ENCODE data around the gene TMEM92. TPM values are rescaled to one million over a fixed set of nuclear protein-coding genes. Genes with fewer than 3 reads are reported as not detected.

TMEM92 gene
- total and polyA plus RNA-seq, 4 donors = 0.94 to 12.4 (median 1.4) TPM; not detected in 1

GRCh38 chr17:50265690-50266315 is 8.5 kb upstream of the TMEM92 start:
- H3K27ac ChIP-seq (ENCODE audit: low read depth in 1 of 2, low read length in 2 of 2) = no peak overlapping the region
- no peaks in the 10 kb centered on the region for H3K36me3 ChIP-seq (ENCODE audit: control insufficient read depth in 1 of 2, insufficient read depth in 2 of 2, low read length in 1 of 2)
- intact Hi-C loops (cut with DNase I) = no loop called here
- ATAC-seq (ENCODE audit: low FRiP score) (no peak), DNase-seq (peak in 1 of 2 donors; percentile 45)
- no peaks in the 10 kb centered on the region for H3K9me3 ChIP-seq (ENCODE audit: control insufficient read depth, low read length)
- peaks cover 0 to 3% of the 10 kb centered on the region in 2 donors for H3K4me1 ChIP-seq (ENCODE audit: control insufficient read depth in 1 of 2, insufficient read depth in 2 of 2, low read length in 2 of 2)
- H3K27me3 ChIP-seq (ENCODE audit: control insufficient read depth in 1 of 2, insufficient read depth in 2 of 2, low read length in 1 of 2) = no peaks in the 10 kb centered on the region
- 55 to 56% methylated on average over 10 of the region's 10 CpGs for WGBS, 2 donors
- H3K4me3 ChIP-seq (ENCODE audit: low read length in 2 of 2) = no peak overlapping the region

- Histone ChIP-seq H3K4me1 (ENCODE audit: control insufficient read depth in 1 of 2, insufficient read depth in 2 of 2, low read length in 2 of 2) (peaks cover 0 to 3% of the 10 kb centered on the region in 2 donors), H3K9me3 (ENCODE audit: control insufficient read depth, low read length) (no peaks in the 10 kb centered on the region), H3K36me3 (ENCODE audit: control insufficient read depth in 1 of 2, insufficient read depth in 2 of 2, low read length in 1 of 2) (no peaks in the 10 kb centered on the region), H3K27ac (ENCODE audit: low read depth in 1 of 2, low read length in 2 of 2) (no peak overlapping the region), H3K27me3 (ENCODE audit: control insufficient read depth in 1 of 2, insufficient read depth in 2 of 2, low read length in 1 of 2) (no peaks in the 10 kb centered on the region), H3K4me3 (ENCODE audit: low read length in 2 of 2) (no peak overlapping the region)
- intact Hi-C loops (cut with DNase I) = loop anchor here in 1 of 2 donors (1.0 kb wide), 1 partner anchor 66 kb away; no protein-coding TSS in a partner anchor
- ATAC-seq (ENCODE audit: low FRiP score) (peak; percentile 69), DNase-seq (peak; percentile 87 to 88)
- WGBS, 2 donors = 7 to 8% methylated on average over 13 of the region's 13 CpGs
Observed at GRCh38 chr17:50266384-50267073, 7.7 kb upstream of the TMEM92 start.

- no peaks in the 10 kb centered on the region for H3K27me3 ChIP-seq (ENCODE audit: control insufficient read depth in 1 of 2, insufficient read depth in 2 of 2, low read length in 1 of 2)
- H3K4me1 ChIP-seq (ENCODE audit: control insufficient read depth in 1 of 2, insufficient read depth in 2 of 2, low read length in 2 of 2) = peaks cover 0 to 3% of the 10 kb centered on the region in 2 donors
- H3K27ac ChIP-seq (ENCODE audit: low read depth in 1 of 2, low read length in 2 of 2) = no peak overlapping the region
- no peaks in the 10 kb centered on the region for H3K36me3 ChIP-seq (ENCODE audit: control insufficient read depth in 1 of 2, insufficient read depth in 2 of 2, low read length in 1 of 2)
- no peaks in the 10 kb centered on the region for H3K9me3 ChIP-seq (ENCODE audit: control insufficient read depth, low read length)
- ATAC-seq (ENCODE audit: low FRiP score) (no peak), DNase-seq (peak; percentile 53 to 60)
- intact Hi-C loops (cut with DNase I) = loop anchor here in 1 of 2 donors (1.0 kb wide), 1 partner anchor 67 kb away; no protein-coding TSS in a partner anchor
- 36 to 39% methylated on average over 9 to 10 of the region's 10 CpGs for WGBS, 2 donors
- H3K4me3 ChIP-seq (ENCODE audit: low read length in 2 of 2) = no peak overlapping the region
Observed at GRCh38 chr17:50267074-50267841, 7.0 kb upstream of the TMEM92 start.

GRCh38 chr17:50268026-50268425 is 6.2 kb upstream of the TMEM92 start:
- ATAC-seq (ENCODE audit: low FRiP score) = no peak
- Histone ChIP-seq H3K36me3 (ENCODE audit: control insufficient read depth in 1 of 2, insufficient read depth in 2 of 2, low read length in 1 of 2) (no peaks in the 10 kb centered on the region), H3K4me1 (ENCODE audit: control insufficient read depth in 1 of 2, insufficient read depth in 2 of 2, low read length in 2 of 2) (peaks cover 0 to 3% of the 10 kb centered on the region in 2 donors), H3K4me3 (ENCODE audit: low read length in 2 of 2) (no peak overlapping the region), H3K27me3 (ENCODE audit: control insufficient read depth in 1 of 2, insufficient read depth in 2 of 2, low read length in 1 of 2) (no peaks in the 10 kb centered on the region), H3K27ac (ENCODE audit: low read depth in 1 of 2, low read length in 2 of 2) (no peak overlapping the region), H3K9me3 (ENCODE audit: control insufficient read depth, low read length) (no peaks in the 10 kb centered on the region)
- WGBS, 2 donors = 71 to 74% methylated on average over 5 of the region's 5 CpGs
- DNase-seq = peak in 1 of 2 donors; percentile 10
- intact Hi-C loops (cut with DNase I) = no loop called here

DNA sequence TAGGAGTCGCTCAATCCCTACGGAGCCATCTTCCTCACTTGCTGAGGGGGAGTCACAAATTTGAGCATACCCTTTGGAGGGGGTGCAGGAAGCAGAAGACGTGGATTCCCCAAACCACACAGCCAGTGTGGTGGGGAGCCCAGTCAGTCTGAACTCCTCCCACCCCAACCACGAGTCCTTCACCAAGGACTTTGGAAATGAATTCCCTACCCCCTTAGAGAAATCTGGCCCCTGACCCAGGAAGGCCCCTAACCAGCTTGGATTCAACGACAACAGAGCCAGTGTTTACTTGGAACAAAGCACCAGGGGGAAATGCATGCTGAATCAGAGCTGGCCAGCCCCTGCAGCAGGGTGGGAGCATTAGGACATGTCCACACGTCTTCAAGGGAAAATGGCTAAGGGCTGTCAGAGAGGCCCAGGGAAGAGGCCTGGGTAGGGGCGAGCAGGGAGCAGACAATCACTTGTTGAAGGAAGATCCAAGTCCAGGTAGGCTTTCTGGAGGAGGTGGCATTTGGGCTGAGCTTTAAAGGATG is 5.5 kb upstream of the TMEM92 start:
- ATAC-seq (ENCODE audit: low FRiP score) = no peak
- 59 to 69% methylated on average over 7 of the region's 7 CpGs for WGBS, 2 donors
- Histone ChIP-seq H3K27me3 (ENCODE audit: control insufficient read depth in 1 of 2, insufficient read depth in 2 of 2, low read length in 1 of 2) (no peaks in the 10 kb centered on the region), H3K9me3 (ENCODE audit: control insufficient read depth, low read length) (no peaks in the 10 kb centered on the region), H3K4me3 (ENCODE audit: low read length in 2 of 2) (no peak overlapping the region), H3K27ac (ENCODE audit: low read depth in 1 of 2, low read length in 2 of 2) (no peak overlapping the region), H3K36me3 (ENCODE audit: control insufficient read depth in 1 of 2, insufficient read depth in 2 of 2, low read length in 1 of 2) (no peaks in the 10 kb centered on the region), H3K4me1 (ENCODE audit: control insufficient read depth in 1 of 2, insufficient read depth in 2 of 2, low read length in 2 of 2) (peaks cover 0 to 3% of the 10 kb centered on the region in 2 donors)
- intact Hi-C loops (cut with DNase I) = no loop called here
- DNase-seq = peak; percentile 25 to 45

GRCh38 chr17:50269477-50270434 is 4.5 kb upstream of the TMEM92 start:
- WGBS, 2 donors = 63 to 68% methylated on average over 16 of the region's 16 CpGs
- ATAC-seq (ENCODE audit: low FRiP score) (peak; percentile 70), DNase-seq (peak; percentile 79 to 89)
- H3K36me3 ChIP-seq (ENCODE audit: control insufficient read depth in 1 of 2, insufficient read depth in 2 of 2, low read length in 1 of 2) = no peaks in the 10 kb centered on the region
- no peaks in the 10 kb centered on the region for H3K9me3 ChIP-seq (ENCODE audit: control insufficient read depth, low read length)
- H3K27ac ChIP-seq (ENCODE audit: low read depth in 1 of 2, low read length in 2 of 2) = no peak overlapping the region
- H3K27me3 ChIP-seq (ENCODE audit: control insufficient read depth in 1 of 2, insufficient read depth in 2 of 2, low read length in 1 of 2) = no peaks in the 10 kb centered on the region
- intact Hi-C loops (cut with DNase I) = no loop called here
- H3K4me1 ChIP-seq (ENCODE audit: control insufficient read depth in 1 of 2, insufficient read depth in 2 of 2, low read length in 2 of 2) = peaks cover 0 to 3% of the 10 kb centered on the region in 2 donors
- H3K4me3 ChIP-seq (ENCODE audit: low read length in 2 of 2) = no peak overlapping the region

- ATAC-seq (ENCODE audit: low FRiP score) = peak; percentile 0
- H3K27me3 ChIP-seq (ENCODE audit: control insufficient read depth in 1 of 2, insufficient read depth in 2 of 2, low read length in 1 of 2) = no peaks in the 10 kb centered on the region
- 64 to 73% methylated on average over 21 of the region's 21 CpGs for WGBS, 2 donors
- no peak overlapping the region for H3K27ac ChIP-seq (ENCODE audit: low read depth in 1 of 2, low read length in 2 of 2)
- peaks cover 0 to 3% of the 10 kb centered on the region in 2 donors for H3K4me1 ChIP-seq (ENCODE audit: control insufficient read depth in 1 of 2, insufficient read depth in 2 of 2, low read length in 2 of 2)
- H3K36me3 ChIP-seq (ENCODE audit: control insufficient read depth in 1 of 2, insufficient read depth in 2 of 2, low read length in 1 of 2) = no peaks in the 10 kb centered on the region
- no peaks in the 10 kb centered on the region for H3K9me3 ChIP-seq (ENCODE audit: control insufficient read depth, low read length)
- peak in 1 of 2 donors; percentile 57 for DNase-seq
- intact Hi-C loops (cut with DNase I) = no loop called here
- no peak overlapping the region for H3K4me3 ChIP-seq (ENCODE audit: low read length in 2 of 2)
Observed at GRCh38 chr17:50270435-50271362, 3.6 kb upstream of the TMEM92 start.
